Ovary (tissue), 3 donors: ENCODE measurements around the gene ARHGAP21.

ENCODE experiments used
- CTCF ChIP-seq, 3 donors: fragments of 450-650 bp in 2 of 3; fragments of 200-600 bp in 1 of 3; IDR thresholded peaks; one replicate each; pipeline versions ENCODE4 v1.5.1 to v1.8.0; 2016 to 2022; ENCODE audit warnings: antibody characterized with exemption in 3 of 3, mild to moderate bottlenecking in 1 of 3
- POLR2A ChIP-seq: fragments of 450-650 bp; IDR thresholded peaks from one replicate; pipeline ENCODE4 v1.6.1; 2017; ENCODE audit warnings: antibody characterized with exemption, mild to moderate bottlenecking, moderate library complexity
- donor health status: DM: no; HTN: no; CAD: no.

- TF ChIP-seq CTCF (IDR thresholded peaks at IDR 0.05) (no peak), POLR2A (no peak)
Measured at GRCh38 chr10:24716295-24716694, 7.4 kb downstream of the ARHGAP21 start.
